NCI-H1048 (cell line): ENCODE measurements around the gene ARL15.
"Not testable (repeated sequence)": the region's sequence is repeated elsewhere in the genome, so short reads cannot be mapped to it uniquely, and the experiment has no call there.

Source experiments
- DNase-seq: peaks from one replicate; lab custom pipeline; 2025; lab: John Stamatoyannopoulos, UW

The ARL15 gene

GRCh38 chr5:53895091-53895683, 415.2 kb downstream of the ARL15 start:
- DNase-seq, result no peak

- DNase-seq, result no peak
Measured at GRCh38 chr5:53893626-53894025, 416.7 kb downstream of the ARL15 start.

- no peak for DNase-seq
Measured at GRCh38 chr5:53892224-53892623, 418.1 kb downstream of the ARL15 start.

GRCh38 chr5:53891159-53891558, 419.2 kb downstream of the ARL15 start:
- DNase-seq, result no peak

- DNase-seq, result no peak
Measured at GRCh38 chr5:53890490-53890889, 419.9 kb downstream of the ARL15 start.

GRCh38 chr5:53884844-53885243, 425.5 kb downstream of the ARL15 start:
- DNase-seq, result no peak

GRCh38 chr5:53884417-53884816, 426.0 kb downstream of the ARL15 start:
- DNase-seq, result no peak

- no peak for DNase-seq
Measured at GRCh38 chr5:53882676-53883031, 427.7 kb downstream of the ARL15 start.

GRCh38 chr5:53882006-53882675, 428.2 kb downstream of the ARL15 start:
- DNase-seq, result no peak

- DNase-seq, result no peak
Measured at GRCh38 chr5:53879708-53880323, 430.6 kb downstream of the ARL15 start.

GRCh38 chr5:53878015-53878414, 432.4 kb downstream of the ARL15 start:
- no peak for DNase-seq

GRCh38 chr5:53877243-53877642, 433.1 kb downstream of the ARL15 start:
- no peak for DNase-seq

GRCh38 chr5:53874409-53874808, 436.0 kb downstream of the ARL15 start:
- DNase-seq, result no peak

- DNase-seq, result no peak
Measured at GRCh38 chr5:53873235-53873634, 437.1 kb downstream of the ARL15 start.

- no peak for DNase-seq
Measured at GRCh38 chr5:53871775-53872174, 438.6 kb downstream of the ARL15 start.

GRCh38 chr5:53871050-53871449, 439.3 kb downstream of the ARL15 start:
- no peak for DNase-seq

- DNase-seq, result no peak
Measured at GRCh38 chr5:53858700-53859456, 451.5 kb downstream of the ARL15 start.

- no peak for DNase-seq
Measured at GRCh38 chr5:53856506-53856905, 453.9 kb downstream of the ARL15 start.

- DNase-seq, result not testable (repeated sequence)
Measured at GRCh38 chr5:53836851-53837430, 473.4 kb downstream of the ARL15 start.

- no peak for DNase-seq
Measured at GRCh38 chr5:53834500-53834899, 475.9 kb downstream of the ARL15 start.
